NCI-H526 treated with DMSO at 0.1 percent for 48 hours (cell line): ENCODE measurements around the gene HSPBP1.
"Not testable (repeated sequence)": the region's sequence is repeated elsewhere in the genome, so short reads cannot be mapped to it uniquely, and the experiment has no call there.

Experiments
- DNase-seq: peaks from one replicate; lab custom pipeline; 2025; lab: John Stamatoyannopoulos, UW

The HSPBP1 gene

DNA sequence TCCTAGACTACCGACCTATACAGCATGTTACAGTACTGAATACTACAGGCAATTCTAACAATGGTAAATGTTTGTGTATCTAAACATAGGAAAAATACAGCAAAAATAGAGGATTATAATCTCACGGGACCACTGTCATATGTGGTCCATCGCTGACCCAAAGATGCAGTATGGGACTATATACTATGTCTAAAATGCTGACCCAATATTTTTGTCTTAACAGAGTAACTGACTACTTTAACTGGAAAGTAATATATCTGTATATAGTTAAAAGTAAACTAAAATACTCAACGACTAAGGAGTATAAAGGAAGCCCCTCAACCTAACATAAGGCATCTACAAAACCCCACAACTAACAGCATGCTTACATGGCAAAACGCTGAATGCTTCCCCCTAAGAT is 46.9 kb downstream of the HSPBP1 start:
- DNase-seq = no peak

DNA sequence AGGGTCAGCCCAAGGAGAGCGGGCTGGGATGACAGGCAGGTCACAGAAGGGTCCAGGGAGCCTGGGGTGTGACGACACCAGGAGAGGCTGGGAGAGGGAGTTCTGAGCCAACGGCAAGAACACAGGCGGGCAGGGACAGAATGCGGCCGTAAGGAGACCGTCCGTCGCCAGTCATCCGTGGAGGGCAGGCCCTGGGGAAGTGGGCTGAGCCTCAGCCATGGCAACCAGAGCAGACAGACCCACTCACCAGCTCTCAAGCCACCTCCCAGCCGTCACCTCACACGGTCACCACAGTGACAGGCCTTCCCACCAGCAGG is 47.7 kb downstream of the HSPBP1 start:
- no peak for DNase-seq

DNA sequence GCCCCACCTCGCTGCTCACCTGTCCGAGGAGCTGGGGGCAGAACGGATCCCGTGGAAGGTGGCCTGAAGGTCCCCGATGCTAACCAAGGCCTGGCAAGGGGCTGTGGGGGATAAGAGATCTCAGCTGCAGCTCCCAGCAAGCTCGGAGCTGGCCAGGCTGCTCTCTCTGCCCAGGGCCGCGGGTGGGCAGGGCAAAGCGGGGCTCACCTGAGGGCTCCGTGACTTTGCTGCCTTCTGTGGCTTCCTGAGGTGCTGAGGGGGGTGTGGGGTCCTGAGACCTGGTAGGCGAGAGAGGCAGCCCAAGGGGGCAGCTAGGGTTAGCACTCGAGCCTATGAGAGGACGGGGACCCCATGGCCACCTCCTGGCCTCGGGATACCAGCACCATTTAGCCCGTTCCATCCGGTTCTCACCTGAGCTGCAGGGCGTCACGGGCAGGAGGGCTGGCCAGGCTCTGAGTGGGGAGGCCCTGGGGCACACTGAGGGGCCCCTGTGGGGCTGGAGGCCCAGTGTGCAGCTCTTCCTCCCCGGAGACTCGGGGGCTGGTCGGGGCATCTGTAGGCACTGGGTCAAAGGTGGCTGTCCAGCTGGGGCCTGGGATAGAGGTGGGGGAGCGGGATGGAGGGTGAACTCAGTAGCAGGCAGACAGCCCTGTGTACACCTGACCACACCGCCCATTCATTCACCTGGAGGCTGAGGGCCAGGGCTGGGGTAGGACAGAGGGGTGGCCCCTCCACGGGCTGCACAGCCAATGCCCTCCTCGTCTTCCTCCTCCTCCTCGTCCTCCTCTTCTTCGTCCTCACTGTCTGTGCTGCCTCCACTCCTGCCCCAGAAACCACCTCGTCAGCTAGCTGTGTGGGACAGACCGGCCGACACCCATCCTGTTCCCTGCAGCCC is 48.3 kb downstream of the HSPBP1 start:
- DNase-seq = no peak

DNA sequence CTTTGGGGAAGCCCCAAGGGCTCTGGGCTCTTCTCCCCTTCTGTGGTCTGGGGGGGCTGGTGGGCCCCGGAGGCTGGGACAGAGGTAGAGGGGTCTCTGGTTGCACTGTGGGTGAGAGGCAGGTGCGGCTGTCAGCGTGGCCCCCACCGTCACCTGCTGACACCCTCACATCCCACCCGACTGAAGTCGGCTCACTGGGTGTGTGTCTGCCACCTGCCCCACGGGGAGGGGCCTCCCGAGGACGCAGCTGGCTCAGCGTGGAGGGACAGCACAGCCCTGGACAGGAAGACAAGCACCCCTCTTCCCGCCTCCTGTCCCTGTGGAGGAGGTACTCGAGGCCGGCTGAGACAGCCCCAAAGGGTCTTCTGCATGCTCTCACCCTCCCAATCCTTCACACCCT is 49.1 kb downstream of the HSPBP1 start:
- DNase-seq = no peak

DNA sequence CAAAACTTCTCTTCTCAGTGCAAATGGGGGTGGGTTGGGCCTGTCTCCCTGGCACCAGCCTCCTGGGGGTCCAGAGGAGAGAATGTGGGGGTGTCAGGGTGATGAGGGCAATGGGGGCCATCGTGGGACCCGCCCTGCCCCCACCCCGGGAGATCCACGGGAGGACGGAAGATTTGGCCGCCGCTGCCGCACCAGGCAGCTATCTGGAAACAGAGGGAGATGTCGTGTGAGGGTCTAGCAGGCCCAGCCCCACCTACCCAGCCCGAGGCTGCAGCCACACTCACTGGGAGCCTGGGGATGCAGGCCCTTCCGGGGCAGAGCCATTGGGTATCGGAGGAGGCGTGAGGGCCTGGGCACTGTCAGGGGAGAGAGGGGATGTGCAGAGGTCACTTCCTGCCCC is 49.6 kb downstream of the HSPBP1 start:
- no peak for DNase-seq

DNA sequence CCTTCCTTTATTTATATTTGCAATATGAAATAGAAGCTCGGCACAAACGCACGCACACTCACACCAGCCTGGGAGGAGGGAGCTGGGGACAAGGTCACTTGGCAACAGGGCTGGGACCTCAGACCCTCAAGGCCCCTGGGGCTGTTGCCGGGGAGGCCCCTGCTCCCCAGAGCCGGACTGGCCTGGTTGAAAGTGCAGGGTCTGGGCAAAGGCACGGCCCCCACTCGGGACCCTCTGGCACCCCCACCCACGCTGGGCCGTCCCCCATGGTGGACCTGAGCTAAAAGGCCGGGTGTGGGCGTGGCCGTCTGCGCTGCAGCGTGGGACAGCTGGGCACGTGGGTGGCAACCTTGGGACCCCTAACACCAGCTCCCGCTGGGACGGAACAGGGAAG is 50.1 kb downstream of the HSPBP1 start:
- no peak for DNase-seq

DNA sequence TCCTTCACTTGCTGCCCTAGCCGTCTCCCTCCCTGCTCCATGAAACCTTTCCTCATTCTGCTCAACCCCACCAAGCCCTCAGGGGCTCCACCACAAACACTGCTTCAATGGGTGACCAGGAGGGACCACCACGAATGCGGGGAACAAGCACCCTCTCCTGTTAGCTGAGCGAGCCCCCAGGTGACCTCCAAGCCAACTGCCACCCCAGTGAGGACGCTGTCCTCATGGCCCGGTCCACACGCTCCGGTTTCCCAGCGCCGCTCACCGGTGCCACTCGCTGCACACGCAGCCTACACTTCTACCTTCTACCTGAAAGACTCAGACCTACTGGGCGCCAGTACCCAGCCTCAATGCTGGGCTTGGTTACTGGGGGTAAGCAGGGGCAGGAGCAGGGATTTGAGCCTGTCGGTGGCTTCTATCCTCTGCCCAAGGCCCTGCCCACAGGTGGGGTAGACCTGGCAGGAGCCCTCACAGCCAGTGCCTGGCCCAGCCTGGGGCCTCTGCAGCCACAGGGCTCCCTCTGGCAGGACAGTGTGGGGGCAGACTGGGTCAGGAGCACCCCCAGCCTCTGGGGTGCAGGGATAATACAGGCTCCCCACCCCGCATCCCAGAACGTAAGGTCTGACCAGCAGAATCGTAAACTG is 50.6 kb downstream of the HSPBP1 start:
- no peak for DNase-seq

DNA sequence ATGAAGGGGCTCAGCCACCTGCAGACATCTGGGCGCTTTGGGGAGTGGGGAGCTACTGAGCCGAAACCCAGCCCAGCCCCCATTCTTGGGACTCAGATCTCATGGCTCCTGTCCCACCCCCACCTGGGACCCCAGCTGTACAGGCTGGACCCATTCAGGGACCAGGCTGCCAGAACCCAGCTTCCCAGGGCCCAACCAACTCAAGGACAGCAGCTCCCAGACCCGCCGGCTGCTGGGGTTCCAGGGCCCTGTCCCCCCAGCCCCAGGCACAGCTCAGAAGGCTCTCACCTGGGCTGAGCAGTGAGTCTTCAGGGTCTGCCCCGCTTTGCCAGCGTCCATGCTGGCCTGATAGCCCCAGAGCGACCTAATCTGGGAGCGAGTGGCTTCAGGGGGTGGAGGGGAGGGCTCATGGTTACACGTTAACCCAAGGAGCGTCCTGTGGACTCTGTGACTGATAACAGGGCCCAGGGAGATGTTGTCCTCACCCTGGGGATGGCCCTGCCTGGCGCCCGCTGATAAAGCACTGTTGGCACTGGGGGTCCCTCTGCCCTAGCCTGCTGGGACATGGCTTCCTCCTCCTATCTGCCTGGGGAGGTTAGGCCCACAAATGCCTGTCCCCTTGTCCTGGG is 51.4 kb downstream of the HSPBP1 start, which contains the start of gene TMEM86B:
TSS of gene TMEM86B (minus strand) at position 361 of the 629 bp plus-strand sequence. CDS start at position 339, 22 bp downstream.
- no peak for DNase-seq

DNA sequence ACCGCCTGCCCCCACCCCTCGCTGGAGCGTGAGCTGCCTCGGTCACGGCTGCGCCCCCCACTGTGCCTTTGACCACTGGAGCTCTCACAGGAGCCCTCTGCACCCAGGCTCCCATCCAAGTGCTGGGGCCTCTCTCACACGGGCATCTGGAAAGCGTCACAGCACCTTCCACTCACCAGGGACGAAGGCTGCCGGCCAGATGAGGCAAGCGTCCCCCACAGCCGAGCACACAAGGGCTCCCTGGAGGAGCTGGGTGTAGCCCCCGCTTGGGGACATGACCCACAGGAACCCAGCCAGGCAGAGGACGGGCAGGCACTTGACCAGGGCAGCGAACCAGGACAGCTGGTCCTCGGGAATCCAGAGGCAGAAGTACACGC is 51.9 kb downstream of the HSPBP1 start:
- no peak for DNase-seq

DNA sequence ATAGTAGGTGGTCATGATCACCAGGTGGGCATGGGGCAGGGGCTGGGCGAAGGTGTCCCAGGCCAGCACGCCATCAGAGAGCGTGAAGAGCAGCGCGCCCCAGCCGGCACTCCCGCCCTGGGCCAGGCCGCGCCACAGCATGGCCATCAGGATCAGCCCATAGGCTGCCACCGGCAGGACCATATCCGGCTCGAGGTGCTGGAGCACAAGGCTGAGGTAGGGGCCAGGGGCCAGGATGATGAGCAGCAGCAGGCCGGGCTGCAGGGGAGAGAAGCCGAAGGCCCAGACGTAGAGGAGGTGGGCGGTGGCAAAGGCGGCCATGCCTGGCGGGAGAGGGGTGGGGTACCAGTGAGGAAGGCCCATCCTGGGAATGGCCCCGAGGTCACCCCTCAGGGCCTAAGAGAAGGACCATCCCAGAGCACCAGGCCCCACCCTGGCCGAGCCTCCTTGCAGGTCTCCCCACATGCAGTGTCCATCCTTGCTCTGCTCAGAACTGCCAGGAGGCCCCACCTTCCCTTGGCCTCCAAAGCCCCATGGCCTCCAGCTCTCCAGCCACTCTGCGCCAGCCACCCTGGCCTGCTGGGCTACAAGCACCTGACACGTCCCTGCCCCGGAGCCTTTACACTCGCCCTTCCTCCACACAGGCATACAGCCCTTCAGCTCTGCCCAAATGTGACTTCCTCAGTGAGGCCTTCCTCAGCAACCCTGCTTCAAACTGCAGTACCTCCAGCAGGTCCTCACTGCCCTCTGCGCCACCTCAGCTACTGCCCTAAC is 52.5 kb downstream of the HSPBP1 start:
- DNase-seq = no peak

DNA sequence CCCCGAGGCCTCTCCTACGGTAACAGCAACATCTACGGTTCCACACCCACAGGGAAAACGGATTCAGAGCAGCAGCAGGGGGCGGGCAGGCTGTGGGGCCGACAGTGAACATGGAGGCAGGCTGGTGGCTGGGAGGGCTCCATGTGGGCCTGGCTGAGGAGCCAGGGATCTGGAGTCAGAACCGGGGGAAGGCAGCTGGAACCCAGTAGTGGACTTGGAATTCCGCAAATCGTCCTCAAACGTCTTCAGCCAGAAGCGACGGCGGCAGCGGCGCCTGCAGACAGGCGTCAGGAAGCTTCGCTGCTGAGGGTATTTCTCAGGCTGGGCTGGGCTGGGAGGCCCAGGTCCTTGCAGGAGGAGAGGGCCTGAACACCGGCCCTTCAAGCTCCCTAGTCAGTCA is 53.1 kb downstream of the HSPBP1 start:
- no peak for DNase-seq

DNA sequence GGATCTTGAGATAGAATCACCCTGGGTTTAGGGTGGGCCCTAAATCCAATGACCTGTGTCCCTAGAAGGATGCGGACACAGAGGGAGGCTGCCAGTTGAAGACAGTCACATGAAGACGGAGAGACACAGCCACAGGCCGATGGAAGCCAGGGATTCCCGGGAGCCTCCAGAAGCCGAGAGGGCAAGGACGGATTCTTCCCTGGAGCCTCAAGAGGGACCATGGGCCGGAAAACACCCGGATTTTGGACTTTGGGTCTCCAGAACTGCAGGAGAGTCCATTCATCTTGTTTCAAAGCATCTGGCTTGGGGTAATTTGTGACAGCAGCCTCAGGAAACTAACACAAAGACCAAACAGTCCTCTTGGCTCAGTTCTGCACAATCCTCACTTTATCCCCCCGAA is 53.6 kb downstream of the HSPBP1 start:
- DNase-seq = no peak

DNA sequence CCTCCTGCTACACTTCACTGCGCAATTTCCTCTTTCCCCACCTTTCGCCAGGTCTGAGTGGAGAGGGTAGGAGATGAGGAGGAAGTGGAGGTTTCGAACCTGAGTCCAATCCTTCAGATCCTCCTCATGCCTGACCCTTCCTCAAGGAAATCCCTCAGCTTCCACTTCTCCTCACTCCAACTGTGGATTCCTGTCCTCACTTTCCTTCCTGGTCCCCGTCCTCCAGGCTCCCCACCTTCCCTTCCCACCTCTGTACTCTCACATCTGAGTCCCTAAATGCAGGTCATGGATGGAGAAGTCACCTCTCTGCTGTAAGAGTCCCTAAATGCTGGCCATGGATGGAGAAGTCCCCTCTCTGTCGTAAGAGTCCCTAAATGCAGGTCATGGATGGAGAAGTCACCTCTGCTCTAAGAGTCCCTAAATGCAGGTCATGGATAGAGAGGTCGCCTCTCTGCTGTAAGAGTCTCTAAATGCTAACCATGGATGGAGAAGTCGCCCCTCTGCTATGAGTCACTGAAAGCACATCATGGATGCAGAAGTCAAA is 54.4 kb downstream of the HSPBP1 start:
- DNase-seq = no peak

DNA sequence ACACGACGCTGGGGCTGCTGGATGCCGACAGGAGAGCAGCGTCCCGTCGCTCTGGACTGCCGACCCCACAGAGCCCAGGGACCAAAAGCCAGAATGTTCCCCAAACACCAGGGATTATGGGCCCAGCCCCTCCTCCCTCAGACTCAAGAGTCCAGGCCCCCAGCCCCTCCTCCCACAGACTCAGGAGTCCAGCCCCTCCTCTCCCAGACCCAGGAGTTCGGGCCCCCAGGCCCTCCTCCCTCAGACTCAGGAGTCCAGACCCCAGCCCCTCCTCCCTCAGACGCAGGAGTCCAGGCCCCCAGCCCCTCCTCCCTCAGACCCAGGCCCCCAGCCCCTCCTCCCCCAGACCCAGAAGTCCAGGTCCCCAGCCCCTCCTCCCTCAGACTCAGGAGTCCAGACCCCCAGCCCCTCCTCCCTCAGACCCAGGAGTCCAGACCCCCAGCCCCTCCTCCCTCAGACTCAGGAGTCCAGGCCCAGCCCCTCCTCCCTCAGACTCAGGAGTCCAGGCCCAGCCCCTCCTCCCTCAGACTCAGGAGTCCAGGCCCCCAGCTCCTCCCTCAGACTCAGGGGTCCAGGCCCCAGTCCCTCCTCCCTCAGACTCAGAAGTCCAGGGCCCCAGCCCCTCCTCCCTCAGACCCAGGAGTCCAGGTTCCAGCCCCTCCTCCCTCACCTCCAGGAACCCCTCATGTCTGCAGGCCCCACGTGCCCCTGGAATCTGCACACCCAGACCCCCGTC is 55.1 kb downstream of the HSPBP1 start:
- not testable (repeated sequence) for DNase-seq

DNA sequence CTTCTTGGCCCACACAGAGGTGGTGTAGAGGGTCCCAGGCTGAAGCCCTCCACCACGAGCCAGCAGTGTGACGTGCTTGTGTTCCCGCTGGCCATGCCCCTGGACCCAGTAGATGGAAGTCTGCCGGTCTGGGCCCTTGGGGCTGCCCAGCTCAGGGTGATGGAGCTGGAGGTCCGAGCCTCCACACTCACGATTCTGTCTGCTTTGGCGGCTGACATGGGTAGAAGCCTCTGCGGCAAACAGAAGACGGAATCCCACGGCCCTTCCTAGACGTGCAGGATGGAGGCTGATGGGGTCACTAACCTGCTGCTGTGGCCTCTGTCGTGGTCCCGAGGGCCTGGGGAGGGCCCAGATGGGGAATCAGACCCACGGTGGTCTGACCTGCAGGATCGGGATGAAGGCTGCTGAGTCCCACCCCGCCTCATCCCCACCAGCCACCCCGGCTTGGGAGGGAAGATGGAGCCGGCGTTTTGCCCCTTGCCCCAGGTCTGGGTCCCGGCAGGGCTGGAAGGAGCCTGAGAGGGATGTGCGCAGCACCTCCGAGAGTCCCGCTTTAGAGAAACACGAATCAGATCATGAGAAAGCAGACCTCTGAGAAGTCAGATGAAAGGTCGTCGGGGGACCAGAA is 55.8 kb downstream of the HSPBP1 start:
- no peak for DNase-seq

DNA sequence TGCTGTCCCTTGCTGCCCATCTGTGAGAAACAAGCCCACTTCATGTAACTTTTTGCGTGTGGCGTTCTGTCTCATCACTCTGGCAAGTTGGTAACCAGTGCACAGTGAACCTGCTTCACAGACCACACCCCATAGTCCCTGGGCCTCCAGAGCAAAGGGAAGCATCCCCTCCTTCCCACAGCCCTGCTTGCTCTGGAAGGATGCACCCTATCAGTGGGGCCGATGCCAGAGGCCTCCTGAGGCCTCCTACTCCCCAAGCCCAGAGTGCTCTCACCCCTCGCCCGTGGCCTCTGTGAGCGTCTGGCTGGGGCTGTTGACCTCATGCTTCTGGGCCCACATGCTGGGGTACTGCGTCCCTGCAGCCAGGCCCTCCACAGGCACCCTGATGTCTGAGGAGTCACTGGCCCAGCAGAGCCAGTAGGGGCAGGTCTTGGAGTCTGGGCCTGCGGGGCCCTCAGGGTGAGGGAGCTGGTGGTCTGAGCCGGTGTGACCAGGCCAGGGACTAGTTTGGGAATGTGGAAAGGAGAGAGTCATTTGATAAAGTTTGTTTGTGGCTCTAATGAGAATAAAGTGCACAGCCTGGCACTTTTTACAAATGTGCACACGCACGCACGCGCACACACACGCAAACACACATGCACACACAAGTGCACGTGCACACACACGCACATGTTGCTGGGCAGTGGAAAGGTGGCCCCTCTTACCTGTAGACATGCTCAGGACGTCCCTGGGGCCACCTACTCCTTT is 56.4 kb downstream of the HSPBP1 start:
- no peak for DNase-seq

DNA sequence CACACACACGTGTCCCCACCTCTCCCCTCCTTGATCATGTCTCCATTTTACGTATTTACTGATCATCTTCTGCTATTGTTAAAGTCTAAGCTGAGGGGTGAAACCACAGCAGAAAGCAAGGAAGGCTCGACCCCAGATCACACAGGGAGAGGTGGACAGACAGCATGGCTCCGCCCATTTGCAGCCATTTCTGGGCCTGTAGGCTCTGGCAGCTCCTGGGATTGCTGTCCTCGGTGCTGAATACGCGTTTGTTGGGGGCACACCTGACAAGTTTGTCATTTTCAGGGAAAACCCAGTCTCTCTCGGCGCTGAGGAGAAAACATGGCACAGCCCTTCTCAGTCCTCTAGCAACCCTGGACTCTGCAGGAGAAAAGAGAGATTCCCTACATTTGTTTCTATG is 59.4 kb downstream of the HSPBP1 start:
- no peak for DNase-seq

DNA sequence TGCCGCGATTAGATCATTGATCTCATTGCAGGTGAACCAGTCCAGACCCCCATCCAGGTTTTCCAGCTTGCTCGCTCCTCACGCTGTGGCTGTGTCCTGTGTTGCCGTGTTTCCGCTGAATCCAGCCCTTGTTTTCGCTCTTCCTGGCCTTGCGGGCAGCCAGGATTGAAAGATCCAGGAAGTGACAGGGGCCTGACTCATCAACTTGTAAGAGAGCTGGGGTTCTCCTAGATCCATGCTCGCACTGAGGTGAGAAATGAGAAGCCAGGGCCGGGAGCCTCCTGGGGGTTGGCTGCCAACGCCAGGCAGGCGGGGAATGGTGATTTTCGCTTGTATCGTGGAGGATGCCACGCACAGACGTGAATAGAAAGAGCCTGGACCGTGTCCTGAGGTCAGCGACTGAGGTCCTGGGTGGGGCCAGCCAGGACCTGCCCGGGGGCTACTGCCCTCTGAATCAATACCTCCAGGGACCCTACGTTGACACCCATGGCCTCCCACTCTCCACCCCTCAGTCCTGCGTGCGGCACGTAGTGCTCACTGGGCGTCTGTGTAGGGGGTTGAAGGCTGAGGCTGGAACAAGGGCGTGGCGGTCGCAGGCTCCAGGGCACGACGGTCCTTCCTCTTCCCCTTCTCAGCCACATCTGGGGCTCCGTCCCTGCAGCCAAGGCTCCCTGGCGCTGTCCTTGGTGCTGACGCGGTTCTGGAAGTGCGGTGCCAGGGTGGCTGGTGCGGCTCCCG is 63.3 kb downstream of the HSPBP1 start:
- DNase-seq = peak; percentile 95

DNA sequence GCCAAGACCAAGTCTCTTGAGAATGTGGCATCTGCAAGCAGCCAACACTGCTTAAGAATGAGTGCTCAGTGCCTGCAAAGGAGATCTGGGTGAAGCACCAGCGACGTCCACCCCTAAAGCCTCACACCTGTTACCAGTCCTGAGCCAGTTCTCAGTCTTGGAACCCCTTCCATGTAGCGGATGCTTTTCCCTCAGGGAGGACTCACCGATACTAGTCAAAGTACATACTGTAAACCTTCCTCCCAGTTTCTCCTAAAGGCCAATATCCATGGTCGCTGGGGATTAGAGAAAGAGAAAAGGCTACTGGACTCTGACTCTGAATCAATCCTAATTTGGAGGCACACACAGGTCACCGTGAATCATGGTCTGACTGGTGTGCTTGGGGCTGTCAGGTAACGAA is 66.4 kb downstream of the HSPBP1 start:
- DNase-seq = no peak

DNA sequence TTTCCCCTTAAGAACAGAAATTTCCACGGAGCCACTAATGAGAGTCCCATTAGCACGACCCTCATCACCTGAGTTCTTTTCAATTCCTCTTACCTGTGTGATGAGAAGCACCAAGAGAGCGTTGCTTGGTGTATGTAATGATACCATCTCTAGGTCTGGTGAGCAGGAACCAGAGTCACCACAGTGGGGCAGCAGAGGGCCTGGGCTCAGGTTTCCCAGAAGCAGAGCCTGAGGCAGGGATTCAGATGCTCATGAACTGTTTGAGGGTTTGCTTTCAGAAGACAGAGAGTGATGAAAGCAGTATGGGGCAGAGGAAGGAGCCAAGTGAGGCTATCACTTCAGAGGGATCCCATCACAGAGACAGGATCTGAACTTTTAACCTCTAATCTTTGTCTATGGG is 67.5 kb downstream of the HSPBP1 start:
- DNase-seq = no peak
